K562 (cell line): Measurements from ENCODE around the gene RING1. TPM values are rescaled to one million over a fixed set of nuclear protein-coding genes. Genes with fewer than 3 reads are reported as not detected.

Experiments used
- ARHGAP35 ChIP-seq: fragments of 450-650 bp; IDR thresholded peaks from 2 replicates; pipeline ENCODE4 v1.6.1; 2018; ENCODE audit not compliant: partially characterized antibody
- DIDO1 ChIP-seq: fragments of 450-650 bp; IDR thresholded peaks from 2 replicates; pipeline ENCODE4 v1.6.1; 2016; ENCODE audit warnings: low read depth, missing biosample characterization, missing genetic modification characterization
- EZH2 ChIP-seq: IDR thresholded peaks from 2 replicates; pipeline ENCODE4 v1.6.1; 2012; ENCODE audit warnings: low read depth, mild to moderate bottlenecking, inconsistent platforms, low read length, borderline replicate concordance
- FOS ChIP-seq: IDR thresholded peaks from 3 replicates; pipeline ENCODE4 v1.6.1; 2011; ENCODE audit not compliant: insufficient read length; ENCODE audit errors: extremely low read depth
- FOXK1 ChIP-seq: sonication (generic); formaldehyde crosslinking; IDR thresholded peaks from 2 replicates; pipeline ENCODE4 v1.8.0; 2022; ENCODE audit warnings: missing genetic modification reagents, mild to moderate bottlenecking, borderline replicate concordance
- GABPB1 ChIP-seq: sonication (generic); formaldehyde crosslinking; IDR thresholded peaks from 2 replicates; pipeline ENCODE4 v1.8.0; 2022; ENCODE audit warnings: mild to moderate bottlenecking, missing genetic modification reagents
- HDAC2 ChIP-seq: fragments of 450-650 bp; IDR thresholded peaks from 2 replicates; pipeline ENCODE4 v1.6.1; 2016; ENCODE audit warnings: mild to moderate bottlenecking
- HLTF ChIP-seq: fragments of 450-650 bp; IDR thresholded peaks from 2 replicates; pipeline ENCODE4 v1.6.1; 2016
- PBX2 ChIP-seq, 2 experiments: IDR thresholded peaks in 1 of 2; conservative IDR thresholded peaks in 1 of 2; 2 replicates each; pipeline ENCODE4 v1.6.1; 2016; ENCODE audit warnings: low read depth in 2 of 2, mild to moderate bottlenecking in 1 of 2, missing compliant biosample characterization in 1 of 2, missing genetic modification characterization in 1 of 2, moderate library complexity in 1 of 2
- PHF20 ChIP-seq: fragments of 450-650 bp; IDR thresholded peaks from 2 replicates; pipeline ENCODE4 v1.6.1; 2018; ENCODE audit not compliant: partially characterized antibody
- RBFOX2 ChIP-seq: fragments of 200-400 bp; formaldehyde crosslinking; IDR thresholded peaks from 2 replicates; pipeline ENCODE4 v1.6.1; 2017; ENCODE audit warnings: low read depth, mild to moderate bottlenecking, low read length, moderate library complexity
- SMARCB1 ChIP-seq: IDR thresholded peaks from 2 replicates; pipeline ENCODE4 v1.6.1; 2011; ENCODE audit warnings: improper control_type of control experiment, low read depth; ENCODE audit not compliant: insufficient read length
- TAF1 ChIP-seq: IDR thresholded peaks from 2 replicates; pipeline ENCODE4 v1.6.1; 2011; ENCODE audit warnings: mild to moderate bottlenecking, low read length, moderate library complexity; ENCODE audit not compliant: insufficient read depth, control insufficient read depth, severe bottlenecking; ENCODE audit errors: extremely low read depth
- ZBTB43 ChIP-seq: sonication (generic); formaldehyde crosslinking; IDR thresholded peaks from 2 replicates; pipeline ENCODE4 v1.8.0; 2023; ENCODE audit warnings: mild to moderate bottlenecking, missing genetic modification reagents
- ZFP1 ChIP-seq: fragments of 450-650 bp; formaldehyde crosslinking; IDR thresholded peaks from 2 replicates; pipeline ENCODE4 v1.4.0; 2020; ENCODE audit warnings: mild to moderate bottlenecking, mixed read lengths
- ZNF431 ChIP-seq: sonication (generic); formaldehyde crosslinking; IDR thresholded peaks from 2 replicates; pipeline ENCODE4 v1.8.0; 2022; ENCODE audit warnings: mild to moderate bottlenecking, missing genetic modification reagents
- ZNF75A ChIP-seq: fragments of 450-650 bp; formaldehyde crosslinking; IDR thresholded peaks from 2 replicates; pipeline ENCODE4 v1.4.0; 2020; ENCODE audit warnings: mild to moderate bottlenecking
- polyA plus RNA-seq, 8 experiments: library from polyadenylated mRNA; depleted of rRNA in 4 of 8; stranded (reverse) in 5 of 8; unstranded in 3 of 8; fragments of >200 nt; fragmentation: Nextera tagmentation in 2 of 8; fragmentation: Illumina TruSeq in 1 of 8; extraction: Ambion mirVana in 2 of 8; extraction: Trizol in 1 of 8; gene quantifications; 2 replicates each; pipeline versions ENCODE4 v1.2.1 to v1.2.3, GENCODE V29; 2011 to 2014; ENCODE audit warnings: inconsistent platforms in 1 of 8, missing spikeins in 1 of 8
- total RNA-seq, 7 experiments: library from RNA; depleted of rRNA in 6 of 7; stranded (reverse); fragments of >200 nt in 6 of 7; fragmentation: Illumina TruSeq in 2 of 7; extraction: Trizol in 2 of 7; gene quantifications; 2 replicates each; pipeline versions ENCODE4 v1.2.1 to v1.2.3, GENCODE V29; 2011 to 2021; ENCODE audit warnings: low replicate concordance in 1 of 7
- TF ChIP-seq, protein P1 (sequence below): fragments of 250-450 bp; sonication (Bioruptor Pico); IDR thresholded peaks from 2 replicates; pipeline ENCODE4 v1.4.0; 2020; ENCODE audit warnings: mild to moderate bottlenecking
- TF ChIP-seq, protein P2 (sequence below), 2 experiments: fragments of 450-650 bp; IDR thresholded peaks; 2 replicates each; pipeline ENCODE4 v1.6.1; 2016
- TF ChIP-seq, protein P3 (sequence below): sonication (generic); formaldehyde crosslinking; IDR thresholded peaks from 2 replicates; pipeline ENCODE4 v1.9.0; 2022; ENCODE audit warnings: mild to moderate bottlenecking, missing genetic modification reagents

The RING1 gene
- total and polyA plus RNA-seq, 9 of the 15 experiments (the other 6 are each of a cell fraction or from before 2014, with no cell fraction given), result 4.2 to 59.1 (median 36.9) TPM

- TF ChIP-seq, protein P1, sequence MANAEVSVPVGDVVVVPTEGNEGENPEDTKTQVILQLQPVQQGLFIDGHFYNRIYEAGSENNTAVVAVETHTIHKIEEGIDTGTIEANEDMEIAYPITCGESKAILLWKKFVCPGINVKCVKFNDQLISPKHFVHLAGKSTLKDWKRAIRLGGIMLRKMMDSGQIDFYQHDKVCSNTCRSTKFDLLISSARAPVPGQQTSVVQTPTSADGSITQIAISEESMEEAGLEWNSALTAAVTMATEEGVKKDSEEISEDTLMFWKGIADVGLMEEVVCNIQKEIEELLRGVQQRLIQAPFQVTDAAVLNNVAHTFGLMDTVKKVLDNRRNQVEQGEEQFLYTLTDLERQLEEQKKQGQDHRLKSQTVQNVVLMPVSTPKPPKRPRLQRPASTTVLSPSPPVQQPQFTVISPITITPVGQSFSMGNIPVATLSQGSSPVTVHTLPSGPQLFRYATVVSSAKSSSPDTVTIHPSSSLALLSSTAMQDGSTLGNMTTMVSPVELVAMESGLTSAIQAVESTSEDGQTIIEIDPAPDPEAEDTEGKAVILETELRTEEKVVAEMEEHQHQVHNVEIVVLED (CRISPR knock-in tag), result no peak
- TF ChIP-seq, protein P2, sequence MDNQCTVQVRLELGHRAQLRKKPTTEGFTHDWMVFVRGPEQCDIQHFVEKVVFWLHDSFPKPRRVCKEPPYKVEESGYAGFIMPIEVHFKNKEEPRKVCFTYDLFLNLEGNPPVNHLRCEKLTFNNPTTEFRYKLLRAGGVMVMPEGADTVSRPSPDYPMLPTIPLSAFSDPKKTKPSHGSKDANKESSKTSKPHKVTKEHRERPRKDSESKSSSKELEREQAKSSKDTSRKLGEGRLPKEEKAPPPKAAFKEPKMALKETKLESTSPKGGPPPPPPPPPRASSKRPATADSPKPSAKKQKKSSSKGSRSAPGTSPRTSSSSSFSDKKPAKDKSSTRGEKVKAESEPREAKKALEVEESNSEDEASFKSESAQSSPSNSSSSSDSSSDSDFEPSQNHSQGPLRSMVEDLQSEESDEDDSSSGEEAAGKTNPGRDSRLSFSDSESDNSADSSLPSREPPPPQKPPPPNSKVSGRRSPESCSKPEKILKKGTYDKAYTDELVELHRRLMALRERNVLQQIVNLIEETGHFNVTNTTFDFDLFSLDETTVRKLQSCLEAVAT (IDR thresholded peaks at IDR 0.05), result no peak
- TF ChIP-seq GABPB1 (CRISPR knock-in tag) (no peak), ARHGAP35 (no peak), RBFOX2 (peak; percentile 55), DIDO1 (tag) (no peak), FOS (no peak), EZH2 (no peak), ZBTB43 (CRISPR knock-in tag) (no peak), FOXK1 (CRISPR knock-in tag) (no peak), SMARCB1 (no peak), ZNF75A (no peak), PHF20 (no peak), ZNF431 (no peak), TAF1 (no peak), HDAC2 (no peak), PBX2 (CRISPR knock-in tag; IDR thresholded peaks at IDR 0.05; ENCODE audit: low read depth) (no peak), PBX2 (tag; conservative IDR thresholded peaks at IDR 0.05; ENCODE audit: low read depth) (no peak), HLTF (no peak), ZFP1 (CRISPR knock-in tag) (no peak)
- TF ChIP-seq, protein P3, sequence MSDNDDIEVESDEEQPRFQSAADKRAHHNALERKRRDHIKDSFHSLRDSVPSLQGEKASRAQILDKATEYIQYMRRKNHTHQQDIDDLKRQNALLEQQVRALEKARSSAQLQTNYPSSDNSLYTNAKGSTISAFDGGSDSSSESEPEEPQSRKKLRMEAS (CRISPR knock-in tag), result no peak
Measured at GRCh38 chr6:33213166-33213988, 5.1 kb downstream of the RING1 start (continued).
